HepG2 (cell line): Measurements from ENCODE around the gene VEZF1. TPM values are rescaled to one million over a fixed set of nuclear protein-coding genes. Genes with fewer than 3 reads are reported as not detected.

ENCODE experiments used
- ARNT2 ChIP-seq: sonication (generic); formaldehyde crosslinking; IDR thresholded peaks from 2 replicates; pipeline ENCODE4 v1.8.0; 2022; ENCODE audit warnings: mild to moderate bottlenecking, low read depth, missing genetic modification reagents, moderate library complexity
- HOXD1 ChIP-seq: sonication (generic); formaldehyde crosslinking; IDR thresholded peaks from 2 replicates; pipeline ENCODE4 v1.5.0; 2020; ENCODE audit warnings: missing genetic modification reagents
- KAT2B ChIP-seq: fragments of 150-350 bp; IDR thresholded peaks from 2 replicates; pipeline ENCODE4 v1.6.1; 2014; ENCODE audit warnings: low read depth, low read length, borderline replicate concordance
- KLF6 ChIP-seq: IDR thresholded peaks from 2 replicates; pipeline ENCODE4 v1.8.0; 2016; ENCODE audit warnings: missing biosample characterization, missing genetic modification reagents
- MAF1 ChIP-seq: sonication (generic); formaldehyde crosslinking; IDR thresholded peaks from 2 replicates; pipeline ENCODE4 v1.5.0; 2020; ENCODE audit warnings: missing genetic modification reagents, borderline replicate concordance
- ZNF629 ChIP-seq: sonication (generic); formaldehyde crosslinking; conservative IDR thresholded peaks from 2 replicates; pipeline ENCODE4 v1.5.0; 2020; ENCODE audit warnings: missing genetic modification reagents
- ZNF652 ChIP-seq: IDR thresholded peaks from 2 replicates; pipeline ENCODE4 v1.6.1; 2016; ENCODE audit warnings: low read depth, borderline replicate concordance
- polyA plus RNA-seq, 8 experiments: library from polyadenylated mRNA; depleted of rRNA in 3 of 8; stranded (reverse) in 7 of 8; unstranded in 1 of 8; fragments of >200 nt; fragmentation: Illumina TruSeq in 4 of 8; extraction: Trizol in 4 of 8; gene quantifications; 2 replicates each; pipeline versions ENCODE4 v1.2.1 to v1.2.3, GENCODE V29; 2011 to 2016; ENCODE audit warnings: low read depth in 4 of 8, missing spikeins in 1 of 8, mixed read lengths in 1 of 8; ENCODE audit not compliant: insufficient read depth in 1 of 8
- total RNA-seq, 5 experiments: library from RNA; depleted of rRNA; stranded (reverse); fragments of >200 nt; fragmentation: Illumina TruSeq; extraction: Trizol; gene quantifications; 2 replicates each; pipeline ENCODE4 v1.2.3, GENCODE V29; 2016; ENCODE audit warnings: low read depth in 1 of 5
- TF ChIP-seq, protein P1 (sequence below): sonication (generic); formaldehyde crosslinking; IDR thresholded peaks from 2 replicates; pipeline ENCODE4 v1.8.0; 2022; ENCODE audit warnings: missing genetic modification reagents, mild to moderate bottlenecking, borderline replicate concordance
- TF ChIP-seq, protein P2 (sequence below): IDR thresholded peaks from 2 replicates; pipeline ENCODE4 v1.6.1; 2016; ENCODE audit warnings: low read depth, missing genetic modification reagents, missing compliant biosample characterization
- TF ChIP-seq, protein P3 (sequence below): sonication (generic); formaldehyde crosslinking; IDR thresholded peaks from 2 replicates; pipeline ENCODE4 v1.5.1; 2020; ENCODE audit warnings: missing genetic modification reagents, mild to moderate bottlenecking, borderline replicate concordance
- TF ChIP-seq, protein P4 (sequence below): IDR thresholded peaks from 2 replicates; pipeline ENCODE4 v1.6.1; 2016; ENCODE audit warnings: mild to moderate bottlenecking
- TF ChIP-seq, protein P5 (sequence below): sonication (generic); formaldehyde crosslinking; IDR thresholded peaks from 2 replicates; pipeline ENCODE4 v1.9.0; 2022; ENCODE audit warnings: missing genetic modification reagents, mild to moderate bottlenecking, borderline replicate concordance
- TF ChIP-seq, protein P6 (sequence below): sonication (generic); formaldehyde crosslinking; IDR thresholded peaks from 2 replicates; pipeline ENCODE4 v1.4.0; 2020; ENCODE audit warnings: missing genetic modification reagents, mild to moderate bottlenecking, borderline replicate concordance

The VEZF1 gene
- total and polyA plus RNA-seq, 2 of the 13 experiments (the other 11 are each of a cell fraction or from before 2014, with no cell fraction given): 45.9 to 49.7 TPM

DNA sequence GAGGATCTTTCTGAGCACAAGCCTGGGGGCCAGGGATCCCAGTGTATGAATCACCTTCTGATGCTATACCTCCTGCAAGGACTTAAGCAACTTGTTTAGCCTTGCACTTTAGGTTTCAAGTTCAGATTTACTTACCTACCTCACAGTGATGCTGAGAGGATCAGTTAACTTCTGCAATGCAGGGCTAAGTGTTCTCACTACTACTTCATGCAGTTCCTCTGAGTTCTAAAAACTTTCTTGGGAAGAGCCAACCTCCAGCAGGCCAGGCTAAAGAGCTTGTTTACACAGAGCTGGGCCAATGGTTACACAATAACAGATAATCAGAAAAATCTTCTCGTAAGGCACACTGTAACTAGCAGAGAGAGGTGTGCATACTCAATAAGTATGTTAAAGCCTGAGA, 13.0 kb downstream of the VEZF1 start (continued):
- TF ChIP-seq, protein P1, sequence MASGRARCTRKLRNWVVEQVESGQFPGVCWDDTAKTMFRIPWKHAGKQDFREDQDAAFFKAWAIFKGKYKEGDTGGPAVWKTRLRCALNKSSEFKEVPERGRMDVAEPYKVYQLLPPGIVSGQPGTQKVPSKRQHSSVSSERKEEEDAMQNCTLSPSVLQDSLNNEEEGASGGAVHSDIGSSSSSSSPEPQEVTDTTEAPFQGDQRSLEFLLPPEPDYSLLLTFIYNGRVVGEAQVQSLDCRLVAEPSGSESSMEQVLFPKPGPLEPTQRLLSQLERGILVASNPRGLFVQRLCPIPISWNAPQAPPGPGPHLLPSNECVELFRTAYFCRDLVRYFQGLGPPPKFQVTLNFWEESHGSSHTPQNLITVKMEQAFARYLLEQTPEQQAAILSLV (CRISPR knock-in tag): no peak
- TF ChIP-seq HOXD1 (CRISPR knock-in tag) (no peak), KLF6 (peak; percentile 59; the same call in 1 of the 2 replicates), ARNT2 (CRISPR knock-in tag) (no peak), MAF1 (no peak), ZNF629 (no peak), ZNF652 (CRISPR knock-in tag) (peak; percentile 39; the same call in 1 of the 2 replicates), KAT2B (no peak)
- TF ChIP-seq, protein P2, sequence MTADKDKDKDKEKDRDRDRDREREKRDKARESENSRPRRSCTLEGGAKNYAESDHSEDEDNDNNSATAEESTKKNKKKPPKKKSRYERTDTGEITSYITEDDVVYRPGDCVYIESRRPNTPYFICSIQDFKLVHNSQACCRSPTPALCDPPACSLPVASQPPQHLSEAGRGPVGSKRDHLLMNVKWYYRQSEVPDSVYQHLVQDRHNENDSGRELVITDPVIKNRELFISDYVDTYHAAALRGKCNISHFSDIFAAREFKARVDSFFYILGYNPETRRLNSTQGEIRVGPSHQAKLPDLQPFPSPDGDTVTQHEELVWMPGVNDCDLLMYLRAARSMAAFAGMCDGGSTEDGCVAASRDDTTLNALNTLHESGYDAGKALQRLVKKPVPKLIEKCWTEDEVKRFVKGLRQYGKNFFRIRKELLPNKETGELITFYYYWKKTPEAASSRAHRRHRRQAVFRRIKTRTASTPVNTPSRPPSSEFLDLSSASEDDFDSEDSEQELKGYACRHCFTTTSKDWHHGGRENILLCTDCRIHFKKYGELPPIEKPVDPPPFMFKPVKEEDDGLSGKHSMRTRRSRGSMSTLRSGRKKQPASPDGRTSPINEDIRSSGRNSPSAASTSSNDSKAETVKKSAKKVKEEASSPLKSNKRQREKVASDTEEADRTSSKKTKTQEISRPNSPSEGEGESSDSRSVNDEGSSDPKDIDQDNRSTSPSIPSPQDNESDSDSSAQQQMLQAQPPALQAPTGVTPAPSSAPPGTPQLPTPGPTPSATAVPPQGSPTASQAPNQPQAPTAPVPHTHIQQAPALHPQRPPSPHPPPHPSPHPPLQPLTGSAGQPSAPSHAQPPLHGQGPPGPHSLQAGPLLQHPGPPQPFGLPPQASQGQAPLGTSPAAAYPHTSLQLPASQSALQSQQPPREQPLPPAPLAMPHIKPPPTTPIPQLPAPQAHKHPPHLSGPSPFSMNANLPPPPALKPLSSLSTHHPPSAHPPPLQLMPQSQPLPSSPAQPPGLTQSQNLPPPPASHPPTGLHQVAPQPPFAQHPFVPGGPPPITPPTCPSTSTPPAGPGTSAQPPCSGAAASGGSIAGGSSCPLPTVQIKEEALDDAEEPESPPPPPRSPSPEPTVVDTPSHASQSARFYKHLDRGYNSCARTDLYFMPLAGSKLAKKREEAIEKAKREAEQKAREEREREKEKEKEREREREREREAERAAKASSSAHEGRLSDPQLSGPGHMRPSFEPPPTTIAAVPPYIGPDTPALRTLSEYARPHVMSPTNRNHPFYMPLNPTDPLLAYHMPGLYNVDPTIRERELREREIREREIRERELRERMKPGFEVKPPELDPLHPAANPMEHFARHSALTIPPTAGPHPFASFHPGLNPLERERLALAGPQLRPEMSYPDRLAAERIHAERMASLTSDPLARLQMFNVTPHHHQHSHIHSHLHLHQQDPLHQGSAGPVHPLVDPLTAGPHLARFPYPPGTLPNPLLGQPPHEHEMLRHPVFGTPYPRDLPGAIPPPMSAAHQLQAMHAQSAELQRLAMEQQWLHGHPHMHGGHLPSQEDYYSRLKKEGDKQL (CRISPR knock-in tag): no peak
- TF ChIP-seq, protein P3, sequence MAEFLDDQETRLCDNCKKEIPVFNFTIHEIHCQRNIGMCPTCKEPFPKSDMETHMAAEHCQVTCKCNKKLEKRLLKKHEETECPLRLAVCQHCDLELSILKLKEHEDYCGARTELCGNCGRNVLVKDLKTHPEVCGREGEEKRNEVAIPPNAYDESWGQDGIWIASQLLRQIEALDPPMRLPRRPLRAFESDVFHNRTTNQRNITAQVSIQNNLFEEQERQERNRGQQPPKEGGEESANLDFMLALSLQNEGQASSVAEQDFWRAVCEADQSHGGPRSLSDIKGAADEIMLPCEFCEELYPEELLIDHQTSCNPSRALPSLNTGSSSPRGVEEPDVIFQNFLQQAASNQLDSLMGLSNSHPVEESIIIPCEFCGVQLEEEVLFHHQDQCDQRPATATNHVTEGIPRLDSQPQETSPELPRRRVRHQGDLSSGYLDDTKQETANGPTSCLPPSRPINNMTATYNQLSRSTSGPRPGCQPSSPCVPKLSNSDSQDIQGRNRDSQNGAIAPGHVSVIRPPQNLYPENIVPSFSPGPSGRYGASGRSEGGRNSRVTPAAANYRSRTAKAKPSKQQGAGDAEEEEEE (CRISPR knock-in tag): no peak
- TF ChIP-seq, protein P4, sequence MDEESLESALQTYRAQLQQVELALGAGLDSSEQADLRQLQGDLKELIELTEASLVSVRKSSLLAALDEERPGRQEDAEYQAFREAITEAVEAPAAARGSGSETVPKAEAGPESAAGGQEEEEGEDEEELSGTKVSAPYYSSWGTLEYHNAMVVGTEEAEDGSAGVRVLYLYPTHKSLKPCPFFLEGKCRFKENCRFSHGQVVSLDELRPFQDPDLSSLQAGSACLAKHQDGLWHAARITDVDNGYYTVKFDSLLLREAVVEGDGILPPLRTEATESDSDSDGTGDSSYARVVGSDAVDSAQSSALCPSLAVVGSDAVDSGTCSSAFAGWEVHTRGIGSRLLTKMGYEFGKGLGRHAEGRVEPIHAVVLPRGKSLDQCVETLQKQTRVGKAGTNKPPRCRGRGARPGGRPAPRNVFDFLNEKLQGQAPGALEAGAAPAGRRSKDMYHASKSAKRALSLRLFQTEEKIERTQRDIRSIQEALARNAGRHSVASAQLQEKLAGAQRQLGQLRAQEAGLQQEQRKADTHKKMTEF (CRISPR knock-in tag): no peak
- TF ChIP-seq, protein P5, sequence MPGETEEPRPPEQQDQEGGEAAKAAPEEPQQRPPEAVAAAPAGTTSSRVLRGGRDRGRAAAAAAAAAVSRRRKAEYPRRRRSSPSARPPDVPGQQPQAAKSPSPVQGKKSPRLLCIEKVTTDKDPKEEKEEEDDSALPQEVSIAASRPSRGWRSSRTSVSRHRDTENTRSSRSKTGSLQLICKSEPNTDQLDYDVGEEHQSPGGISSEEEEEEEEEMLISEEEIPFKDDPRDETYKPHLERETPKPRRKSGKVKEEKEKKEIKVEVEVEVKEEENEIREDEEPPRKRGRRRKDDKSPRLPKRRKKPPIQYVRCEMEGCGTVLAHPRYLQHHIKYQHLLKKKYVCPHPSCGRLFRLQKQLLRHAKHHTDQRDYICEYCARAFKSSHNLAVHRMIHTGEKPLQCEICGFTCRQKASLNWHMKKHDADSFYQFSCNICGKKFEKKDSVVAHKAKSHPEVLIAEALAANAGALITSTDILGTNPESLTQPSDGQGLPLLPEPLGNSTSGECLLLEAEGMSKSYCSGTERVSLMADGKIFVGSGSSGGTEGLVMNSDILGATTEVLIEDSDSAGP: no peak
- TF ChIP-seq, protein P6, sequence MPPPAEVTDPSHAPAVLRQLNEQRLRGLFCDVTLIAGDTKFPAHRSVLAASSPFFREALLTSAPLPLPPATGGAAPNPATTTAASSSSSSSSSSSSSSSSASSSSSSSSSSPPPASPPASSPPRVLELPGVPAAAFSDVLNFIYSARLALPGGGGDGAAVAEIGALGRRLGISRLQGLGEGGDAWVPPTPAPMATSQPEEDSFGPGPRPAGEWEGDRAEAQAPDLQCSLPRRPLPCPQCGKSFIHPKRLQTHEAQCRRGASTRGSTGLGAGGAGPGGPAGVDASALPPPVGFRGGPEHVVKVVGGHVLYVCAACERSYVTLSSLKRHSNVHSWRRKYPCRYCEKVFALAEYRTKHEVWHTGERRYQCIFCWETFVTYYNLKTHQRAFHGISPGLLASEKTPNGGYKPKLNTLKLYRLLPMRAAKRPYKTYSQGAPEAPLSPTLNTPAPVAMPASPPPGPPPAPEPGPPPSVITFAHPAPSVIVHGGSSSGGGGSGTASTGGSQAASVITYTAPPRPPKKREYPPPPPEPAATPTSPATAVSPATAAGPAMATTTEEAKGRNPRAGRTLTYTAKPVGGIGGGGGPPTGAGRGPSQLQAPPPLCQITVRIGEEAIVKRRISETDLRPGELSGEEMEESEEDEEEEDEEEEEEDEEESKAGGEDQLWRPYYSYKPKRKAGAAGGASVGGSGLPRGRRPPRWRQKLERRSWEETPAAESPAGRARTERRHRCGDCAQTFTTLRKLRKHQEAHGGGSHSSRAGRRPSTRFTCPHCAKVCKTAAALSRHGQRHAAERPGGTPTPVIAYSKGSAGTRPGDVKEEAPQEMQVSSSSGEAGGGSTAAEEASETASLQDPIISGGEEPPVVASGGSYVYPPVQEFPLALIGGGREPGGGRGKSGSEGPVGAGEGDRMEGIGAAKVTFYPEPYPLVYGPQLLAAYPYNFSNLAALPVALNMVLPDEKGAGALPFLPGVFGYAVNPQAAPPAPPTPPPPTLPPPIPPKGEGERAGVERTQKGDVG: no peak
